SK-N-SH (cell line): ENCODE results near the gene STARD8. TPM values are rescaled to one million over a fixed set of nuclear protein-coding genes. Genes with fewer than 3 reads are reported as not detected.

ENCODE experiments used
- CTCF ChIA-PET: fragments of 300-600, 350-600 bp; formaldehyde crosslinking; extraction: SDS; loops from one replicate; lab custom pipeline; 2021; lab: Yijun Ruan, JAX
- POLR2A ChIA-PET: fragments of 350-600 bp; sonication (Branson Sonifier 250); formaldehyde crosslinking; extraction: SDS; loops from one replicate; lab custom pipeline; 2020; ENCODE audit warnings: antibody characterized with exemption, inconsistent platforms; lab: Yijun Ruan, JAX
- DNase-seq: peaks from one replicate; pipeline ENCODE4 v3.0.0; 2012
- H2AFZ ChIP-seq: fragments of 200-600 bp; sonication (generic); 2 replicates; pipeline ENCODE4 v1.8.1; 2016; ENCODE audit warnings: antibody characterized with exemption, mild to moderate bottlenecking, low read depth
- H3F3A ChIP-seq: fragments of 200-600 bp; sonication (generic); replicated peaks from 2 replicates; pipeline ENCODE3; 2016; ENCODE audit warnings: antibody characterized with exemption, mild to moderate bottlenecking; ENCODE audit not compliant: insufficient read depth
- H3K27ac ChIP-seq, 2 experiments: fragments of 200-500 bp in 1 of 2; fragments of 200-600 bp in 1 of 2; sonication (Bioruptor generic) in 1 of 2; sonication (generic), shearing (Covaris generic) in 1 of 2; 2 replicates each; pipeline versions ENCODE4 v1.5.1 to v1.6.1; 2014 to 2016; ENCODE audit warnings: low read depth in 2 of 2, inconsistent platforms in 1 of 2, low read length in 1 of 2, mild to moderate bottlenecking in 1 of 2, mixed read lengths in 1 of 2
- H3K27me3 ChIP-seq: fragments of 200-600 bp; sonication (generic), shearing (Covaris generic); 2 replicates; pipeline ENCODE4 v1.6.1; 2016; ENCODE audit warnings: mixed run types; ENCODE audit not compliant: insufficient read depth
- H3K36me3 ChIP-seq, 2 experiments: fragments of 200-500 bp in 1 of 2; fragments of 200-600 bp in 1 of 2; sonication (Bioruptor generic) in 1 of 2; sonication (generic) in 1 of 2; replicated peaks in 1 of 2; 2 replicates each; pipeline versions ENCODE3 to v1.5.1; 2014 to 2016; ENCODE audit warnings: low read length in 1 of 2, mild to moderate bottlenecking in 1 of 2; ENCODE audit not compliant: insufficient read depth in 2 of 2, control insufficient read depth in 1 of 2
- H3K4me1 ChIP-seq, 2 experiments: fragments of 200-500 bp in 1 of 2; fragments of 200-600 bp in 1 of 2; sonication (Bioruptor generic) in 1 of 2; sonication (generic), shearing (Covaris generic) in 1 of 2; 2 replicates each; pipeline versions ENCODE4 v1.5.1 to v1.6.1; 2014 to 2016; ENCODE audit warnings: low read depth in 1 of 2, low read length in 1 of 2, mixed run types in 1 of 2; ENCODE audit not compliant: insufficient read depth in 2 of 2, control insufficient read depth in 1 of 2
- H3K4me2 ChIP-seq: fragments of 200-600 bp; sonication (generic), shearing (Covaris generic); 2 replicates; pipeline ENCODE4 v1.6.1; 2017; ENCODE audit warnings: mixed run types
- H3K4me3 ChIP-seq, 2 experiments: fragments of 200-500 bp in 1 of 2; fragments of 200-600 bp in 1 of 2; sonication (Bioruptor generic) in 1 of 2; sonication (generic), shearing (Covaris generic) in 1 of 2; 2 replicates each; pipeline versions ENCODE4 v1.5.1 to v1.8.1; 2014 to 2016; ENCODE audit warnings: low read depth in 2 of 2, inconsistent platforms in 1 of 2, low read length in 1 of 2, mild to moderate bottlenecking in 1 of 2, mixed read lengths in 1 of 2, moderate library complexity in 1 of 2
- H3K79me2 ChIP-seq: fragments of 200-600 bp; sonication (generic); 2 replicates; pipeline ENCODE4 v1.8.1; 2017; ENCODE audit warnings: mild to moderate bottlenecking; ENCODE audit not compliant: insufficient read depth
- H3K9ac ChIP-seq: fragments of 200-600 bp; sonication (generic); 2 replicates; pipeline ENCODE4 v1.6.1; 2017; ENCODE audit warnings: mixed run types
- H3K9me2 ChIP-seq: fragments of 200-600 bp; sonication (generic); 2 replicates; pipeline ENCODE4 v1.6.1; 2017; ENCODE audit warnings: mixed run types
- H3K9me3 ChIP-seq: fragments of 200-600 bp; sonication (generic); 2 replicates; pipeline ENCODE4 v1.6.1; 2017; ENCODE audit warnings: mixed run types, mild to moderate bottlenecking, moderate library complexity
- H4K20me1 ChIP-seq: fragments of 200-600 bp; sonication (generic); 2 replicates; pipeline ENCODE4 v1.6.1; 2017; ENCODE audit warnings: mild to moderate bottlenecking, mixed run types; ENCODE audit not compliant: insufficient read depth
- ELF1 ChIP-seq: IDR thresholded peaks from 2 replicates; pipeline ENCODE4 v1.4.0; 2012
- FOXM1 ChIP-seq: IDR thresholded peaks from 2 replicates; pipeline ENCODE4 v1.4.0; 2012; ENCODE audit warnings: low read depth, mild to moderate bottlenecking
- GABPA ChIP-seq: IDR thresholded peaks from 2 replicates; pipeline ENCODE4 v1.4.0; 2012; ENCODE audit warnings: low read depth, mild to moderate bottlenecking
- GATA2 ChIP-seq: sonication (generic); formaldehyde crosslinking; IDR thresholded peaks from 2 replicates; pipeline ENCODE4 v1.5.0; 2020; ENCODE audit warnings: mild to moderate bottlenecking, missing genetic modification reagents
- MAX ChIP-seq: IDR thresholded peaks from 2 replicates; pipeline ENCODE4 v1.4.0; 2012; ENCODE audit warnings: low read depth
- NFIC ChIP-seq: IDR thresholded peaks from 2 replicates; pipeline ENCODE4 v1.4.0; 2012; ENCODE audit warnings: borderline replicate concordance
- RFX5 ChIP-seq: IDR thresholded peaks from 2 replicates; pipeline ENCODE4 v1.6.1; 2012; ENCODE audit warnings: mild to moderate bottlenecking, improper control_type of control experiment, low read length
- RXRA ChIP-seq: IDR thresholded peaks from 2 replicates; pipeline ENCODE4 v1.4.0; 2012; ENCODE audit warnings: low read depth, mild to moderate bottlenecking, borderline replicate concordance
- SIN3A ChIP-seq: IDR thresholded peaks from 2 replicates; pipeline ENCODE4 v1.6.1; 2012; ENCODE audit warnings: low read depth, mild to moderate bottlenecking, low read length, moderate library complexity, borderline replicate concordance
- SMC3 ChIP-seq: IDR thresholded peaks from 2 replicates; pipeline ENCODE4 v1.6.1; 2012; ENCODE audit warnings: low read depth, low read length, improper control_type of control experiment
- USF2 ChIP-seq: fragments of 150-350 bp; IDR thresholded peaks from 2 replicates; pipeline ENCODE4 v1.6.1; 2017; ENCODE audit warnings: antibody characterized with exemption, low read length, low read depth, borderline replicate concordance
- YY1 ChIP-seq: IDR thresholded peaks from 2 replicates; pipeline ENCODE4 v1.4.0; 2012; ENCODE audit warnings: low read depth, mild to moderate bottlenecking
- WGBS: methylation state at CpG from one replicate; pipeline ENCODE4 v1.1.6; 2017; ENCODE audit warnings: low lambda C conversion rate; 5-methylcytosine and 5-hydroxymethylcytosine counted together
- polyA plus RNA-seq, 3 experiments: library from polyadenylated mRNA; depleted of rRNA; stranded (reverse); fragments of >200 nt; gene quantifications; 2 replicates each; pipeline ENCODE4 v1.2.3, GENCODE V29; 2012
- TF ChIP-seq, protein P1 (sequence below): IDR thresholded peaks from 2 replicates; pipeline ENCODE4 v1.6.1; 2012; ENCODE audit warnings: mild to moderate bottlenecking, low read depth, low read length, moderate library complexity
- TF ChIP-seq, protein P2 (sequence below): IDR thresholded peaks from 2 replicates; pipeline ENCODE4 v1.4.0; 2012; ENCODE audit warnings: low read depth, borderline replicate concordance
- TF ChIP-seq, protein P3 (sequence below): IDR thresholded peaks from 2 replicates; pipeline ENCODE4 v1.4.0; 2012; ENCODE audit warnings: low read depth, borderline replicate concordance

The STARD8 gene
- polyA plus RNA-seq, 1 of the 3 experiments (the other 2 are of a cell fraction) = 2.6 TPM

GRCh38 chrX:68755616-68756125 is 108.2 kb downstream of the STARD8 start:
- H3K4me2 ChIP-seq = no peak overlapping the region
- WGBS = 8% methylated on average over 3 of the region's 3 CpGs
- no peaks in the 10 kb centered on the region for H3F3A ChIP-seq
- H2AFZ ChIP-seq = no peak overlapping the region
- H3K36me3 ChIP-seq = no peaks in the 10 kb centered on the region
- no peak overlapping the region for H3K4me3 ChIP-seq
- H3K9ac ChIP-seq = no peak overlapping the region
- peaks cover 6% of the 10 kb centered on the region for H3K27me3 ChIP-seq
- no peaks in the 10 kb centered on the region for H4K20me1 ChIP-seq
- H3K79me2 ChIP-seq = no peaks in the 10 kb centered on the region
- TF ChIP-seq RXRA (no peak), GABPA (no peak), RFX5 (no peak), NFIC (no peak), USF2 (no peak), SIN3A (no peak), GATA2 (CRISPR knock-in tag) (no peak), ELF1 (no peak)
- TF ChIP-seq, protein P1, sequence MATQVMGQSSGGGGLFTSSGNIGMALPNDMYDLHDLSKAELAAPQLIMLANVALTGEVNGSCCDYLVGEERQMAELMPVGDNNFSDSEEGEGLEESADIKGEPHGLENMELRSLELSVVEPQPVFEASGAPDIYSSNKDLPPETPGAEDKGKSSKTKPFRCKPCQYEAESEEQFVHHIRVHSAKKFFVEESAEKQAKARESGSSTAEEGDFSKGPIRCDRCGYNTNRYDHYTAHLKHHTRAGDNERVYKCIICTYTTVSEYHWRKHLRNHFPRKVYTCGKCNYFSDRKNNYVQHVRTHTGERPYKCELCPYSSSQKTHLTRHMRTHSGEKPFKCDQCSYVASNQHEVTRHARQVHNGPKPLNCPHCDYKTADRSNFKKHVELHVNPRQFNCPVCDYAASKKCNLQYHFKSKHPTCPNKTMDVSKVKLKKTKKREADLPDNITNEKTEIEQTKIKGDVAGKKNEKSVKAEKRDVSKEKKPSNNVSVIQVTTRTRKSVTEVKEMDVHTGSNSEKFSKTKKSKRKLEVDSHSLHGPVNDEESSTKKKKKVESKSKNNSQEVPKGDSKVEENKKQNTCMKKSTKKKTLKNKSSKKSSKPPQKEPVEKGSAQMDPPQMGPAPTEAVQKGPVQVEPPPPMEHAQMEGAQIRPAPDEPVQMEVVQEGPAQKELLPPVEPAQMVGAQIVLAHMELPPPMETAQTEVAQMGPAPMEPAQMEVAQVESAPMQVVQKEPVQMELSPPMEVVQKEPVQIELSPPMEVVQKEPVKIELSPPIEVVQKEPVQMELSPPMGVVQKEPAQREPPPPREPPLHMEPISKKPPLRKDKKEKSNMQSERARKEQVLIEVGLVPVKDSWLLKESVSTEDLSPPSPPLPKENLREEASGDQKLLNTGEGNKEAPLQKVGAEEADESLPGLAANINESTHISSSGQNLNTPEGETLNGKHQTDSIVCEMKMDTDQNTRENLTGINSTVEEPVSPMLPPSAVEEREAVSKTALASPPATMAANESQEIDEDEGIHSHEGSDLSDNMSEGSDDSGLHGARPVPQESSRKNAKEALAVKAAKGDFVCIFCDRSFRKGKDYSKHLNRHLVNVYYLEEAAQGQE = no peak
- TF ChIP-seq, protein P2, sequence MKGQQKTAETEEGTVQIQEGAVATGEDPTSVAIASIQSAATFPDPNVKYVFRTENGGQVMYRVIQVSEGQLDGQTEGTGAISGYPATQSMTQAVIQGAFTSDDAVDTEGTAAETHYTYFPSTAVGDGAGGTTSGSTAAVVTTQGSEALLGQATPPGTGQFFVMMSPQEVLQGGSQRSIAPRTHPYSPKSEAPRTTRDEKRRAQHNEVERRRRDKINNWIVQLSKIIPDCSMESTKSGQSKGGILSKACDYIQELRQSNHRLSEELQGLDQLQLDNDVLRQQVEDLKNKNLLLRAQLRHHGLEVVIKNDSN = no peak
- H3K9me3 ChIP-seq = no peaks in the 10 kb centered on the region
- no peaks in the 10 kb centered on the region for H3K9me2 ChIP-seq
- no peak for DNase-seq
- H3K27ac ChIP-seq = no peak overlapping the region
- POLR2A ChIA-PET = no interaction called here
- H3K4me1 ChIP-seq = no peaks in the 10 kb centered on the region
- CTCF ChIA-PET = no interaction called here

DNA sequence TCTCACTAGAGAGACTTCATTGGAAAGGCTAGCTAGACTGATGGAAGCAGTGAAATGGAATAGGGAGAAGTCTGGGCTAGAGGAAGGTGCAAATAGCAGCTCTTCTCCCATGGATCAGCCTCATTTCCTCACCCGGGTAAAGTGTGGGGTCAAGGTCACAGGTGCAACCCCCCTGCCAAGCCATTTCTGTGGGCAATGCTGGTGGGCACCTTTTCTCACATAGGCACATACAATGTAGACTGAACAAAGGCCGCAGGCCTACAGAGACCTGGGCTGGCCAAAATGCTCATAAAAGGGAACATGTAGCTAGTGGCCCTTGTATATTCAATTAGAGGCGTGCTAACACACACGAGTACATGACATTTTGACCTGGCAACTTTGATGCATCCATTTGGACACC is 109.9 kb downstream of the STARD8 start:
- H3K36me3 ChIP-seq = no peaks in the 10 kb centered on the region
- no peaks in the 10 kb centered on the region for H3K4me1 ChIP-seq
- H2AFZ ChIP-seq = no peak overlapping the region
- no peaks in the 10 kb centered on the region; the same call in 1 of the 2 replicates for H3K27me3 ChIP-seq
- no peaks in the 10 kb centered on the region for H3K79me2 ChIP-seq
- ChIA-PET POLR2A (no interaction called here), CTCF (no interaction called here)
- DNase-seq = no peak
- H3K27ac ChIP-seq = no peak overlapping the region
- H3K9ac ChIP-seq = no peak overlapping the region
- no peaks in the 10 kb centered on the region for H4K20me1 ChIP-seq
- H3K9me2 ChIP-seq = no peaks in the 10 kb centered on the region
- 29% methylated on average over 4 of the region's 4 CpGs for WGBS
- no peaks in the 10 kb centered on the region for H3F3A ChIP-seq
- H3K4me3 ChIP-seq = no peak overlapping the region
- no peaks in the 10 kb centered on the region for H3K9me3 ChIP-seq
- no peak overlapping the region for H3K4me2 ChIP-seq
- TF ChIP-seq MAX (no peak), FOXM1 (no peak), YY1 (no peak), SMC3 (no peak), NFIC (no peak), RFX5 (no peak)
- TF ChIP-seq, protein P1 = no peak
- TF ChIP-seq, protein P3, sequence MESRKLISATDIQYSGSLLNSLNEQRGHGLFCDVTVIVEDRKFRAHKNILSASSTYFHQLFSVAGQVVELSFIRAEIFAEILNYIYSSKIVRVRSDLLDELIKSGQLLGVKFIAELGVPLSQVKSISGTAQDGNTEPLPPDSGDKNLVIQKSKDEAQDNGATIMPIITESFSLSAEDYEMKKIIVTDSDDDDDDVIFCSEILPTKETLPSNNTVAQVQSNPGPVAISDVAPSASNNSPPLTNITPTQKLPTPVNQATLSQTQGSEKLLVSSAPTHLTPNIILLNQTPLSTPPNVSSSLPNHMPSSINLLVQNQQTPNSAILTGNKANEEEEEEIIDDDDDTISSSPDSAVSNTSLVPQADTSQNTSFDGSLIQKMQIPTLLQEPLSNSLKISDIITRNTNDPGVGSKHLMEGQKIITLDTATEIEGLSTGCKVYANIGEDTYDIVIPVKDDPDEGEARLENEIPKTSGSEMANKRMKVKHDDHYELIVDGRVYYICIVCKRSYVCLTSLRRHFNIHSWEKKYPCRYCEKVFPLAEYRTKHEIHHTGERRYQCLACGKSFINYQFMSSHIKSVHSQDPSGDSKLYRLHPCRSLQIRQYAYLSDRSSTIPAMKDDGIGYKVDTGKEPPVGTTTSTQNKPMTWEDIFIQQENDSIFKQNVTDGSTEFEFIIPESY = no peak
